Measurements from ENCODE around the gene TIE1.

Gene TIE1

GRCh38 chr1:43293176-43293575, 7.6 kb upstream of the TIE1 start:
- 100% methylated on average over 1 of the region's 2 CpGs for WGBS (ENCODE audit: insufficient coverage)
- no peak overlapping the region for H3K27ac ChIP-seq (ENCODE audit: insufficient read depth in 1 of 2, low read depth in 1 of 2, low read length in 2 of 2, poor library complexity in 1 of 2, severe bottlenecking in 2 of 2)
- CTCF ChIA-PET, result interaction anchor here (0.8 to 2.0 kb wide), 7 partner anchors 9 to 91 kb away, joined by 3 to 6 read pairs (median 4); partner anchors contain the start of gene C1orf210
- peaks cover 1 to 17% (median 7%) of the 10 kb centered on the region in 4 experiments for H3K4me1 ChIP-seq (ENCODE audit: control extremely low read depth in 1 of 4, control insufficient read depth in 4 of 4, insufficient read depth in 4 of 4, low read length in 3 of 4)
- no peak overlapping the region for H3K4me3 ChIP-seq (ENCODE audit: control insufficient read depth in 1 of 7, extremely low read depth in 1 of 7, insufficient read depth in 4 of 7, low read depth in 2 of 7, low read length in 6 of 7)
- POLR2A ChIA-PET, result no interaction called here
- H3K9me3 ChIP-seq (ENCODE audit: control extremely low read depth in 1 of 5, control insufficient read depth in 4 of 5, insufficient read depth in 2 of 5, low read depth in 1 of 5, low read length in 4 of 5), result no peaks in the 10 kb centered on the region
- H3K27me3 ChIP-seq (replicated peaks in 2 of 5; ENCODE audit: control insufficient read depth in 4 of 5, insufficient read depth in 5 of 5, low read length in 4 of 5), result no peaks in the 10 kb centered on the region
- H3K36me3 ChIP-seq (ENCODE audit: control insufficient read depth in 4 of 4, insufficient read depth in 4 of 4, low read length in 3 of 4), result no peaks in the 10 kb centered on the region
- DNase-seq, result no peak

- H3K4me3 ChIP-seq (ENCODE audit: control insufficient read depth in 1 of 7, extremely low read depth in 1 of 7, insufficient read depth in 4 of 7, low read depth in 2 of 7, low read length in 6 of 7), result no peak overlapping the region
- no peaks in the 10 kb centered on the region for H3K27me3 ChIP-seq (replicated peaks in 2 of 5; ENCODE audit: control insufficient read depth in 4 of 5, insufficient read depth in 5 of 5, low read length in 4 of 5)
- no peak overlapping the region for H3K27ac ChIP-seq (ENCODE audit: insufficient read depth in 1 of 2, low read depth in 1 of 2, low read length in 2 of 2, poor library complexity in 1 of 2, severe bottlenecking in 2 of 2)
- no peaks in the 10 kb centered on the region for H3K9me3 ChIP-seq (ENCODE audit: control extremely low read depth in 1 of 5, control insufficient read depth in 4 of 5, insufficient read depth in 2 of 5, low read depth in 1 of 5, low read length in 4 of 5)
- H3K36me3 ChIP-seq (ENCODE audit: control insufficient read depth in 4 of 4, insufficient read depth in 4 of 4, low read length in 3 of 4), result no peaks in the 10 kb centered on the region
- CTCF ChIA-PET, result interaction anchor here (0.8 to 2.0 kb wide), 10 partner anchors 8 to 90 kb away, joined by 3 to 6 read pairs (median 4); partner anchors contain the start of gene C1orf210
- 96% methylated on average over 3 of the region's 7 CpGs for WGBS (ENCODE audit: insufficient coverage)
- POLR2A ChIA-PET, result no interaction called here
- DNase-seq, result peak in 1 of 3 donors; percentile 18
- peaks cover 1 to 17% (median 7%) of the 10 kb centered on the region in 4 experiments for H3K4me1 ChIP-seq (ENCODE audit: control extremely low read depth in 1 of 4, control insufficient read depth in 4 of 4, insufficient read depth in 4 of 4, low read length in 3 of 4)
Measured at GRCh38 chr1:43293896-43294760, 6.7 kb upstream of the TIE1 start.

- Histone ChIP-seq H3K36me3 (ENCODE audit: control insufficient read depth in 4 of 4, insufficient read depth in 4 of 4, low read length in 3 of 4) (no peaks in the 10 kb centered on the region), H3K4me3 (ENCODE audit: control insufficient read depth in 1 of 7, extremely low read depth in 1 of 7, insufficient read depth in 4 of 7, low read depth in 2 of 7, low read length in 6 of 7) (no peak overlapping the region), H3K4me1 (ENCODE audit: control extremely low read depth in 1 of 4, control insufficient read depth in 4 of 4, insufficient read depth in 4 of 4, low read length in 3 of 4) (peaks cover 1 to 19% (median 12%) of the 10 kb centered on the region in 4 experiments), H3K27me3 (replicated peaks in 2 of 5; ENCODE audit: control insufficient read depth in 4 of 5, insufficient read depth in 5 of 5, low read length in 4 of 5) (no peaks in the 10 kb centered on the region), H3K9me3 (ENCODE audit: control extremely low read depth in 1 of 5, control insufficient read depth in 4 of 5, insufficient read depth in 2 of 5, low read depth in 1 of 5, low read length in 4 of 5) (no peaks in the 10 kb centered on the region), H3K27ac (ENCODE audit: insufficient read depth in 1 of 2, low read depth in 1 of 2, low read length in 2 of 2, poor library complexity in 1 of 2, severe bottlenecking in 2 of 2) (no peak overlapping the region)
- ChIA-PET POLR2A (no interaction called here), CTCF (interaction anchor here (0.9 to 2.0 kb wide), 5 partner anchors 10 to 120 kb away, joined by 3 to 6 read pairs (median 3); partner anchors contain the start of gene C1orf210)
- no peak for DNase-seq
- 85% methylated on average over 5 of the region's 8 CpGs for WGBS (ENCODE audit: insufficient coverage)
Measured at GRCh38 chr1:43294761-43295160, 6.0 kb upstream of the TIE1 start.

- no peak for DNase-seq
- POLR2A ChIA-PET, result no interaction called here
- H3K27me3 ChIP-seq (replicated peaks in 2 of 5; ENCODE audit: control insufficient read depth in 4 of 5, insufficient read depth in 5 of 5, low read length in 4 of 5), result no peaks in the 10 kb centered on the region
- H3K36me3 ChIP-seq (ENCODE audit: control insufficient read depth in 4 of 4, insufficient read depth in 4 of 4, low read length in 3 of 4), result no peaks in the 10 kb centered on the region
- 100% methylated on average over 1 of the region's 1 CpG for WGBS (ENCODE audit: insufficient coverage)
- H3K27ac ChIP-seq (ENCODE audit: insufficient read depth in 1 of 2, low read depth in 1 of 2, low read length in 2 of 2, poor library complexity in 1 of 2, severe bottlenecking in 2 of 2), result no peak overlapping the region
- CTCF ChIA-PET, result no interaction called here
- H3K4me3 ChIP-seq (ENCODE audit: control insufficient read depth in 1 of 7, extremely low read depth in 1 of 7, insufficient read depth in 4 of 7, low read depth in 2 of 7, low read length in 6 of 7), result no peak overlapping the region
- peaks cover 1 to 33% (median 27%) of the 10 kb centered on the region in 4 experiments for H3K4me1 ChIP-seq (ENCODE audit: control extremely low read depth in 1 of 4, control insufficient read depth in 4 of 4, insufficient read depth in 4 of 4, low read length in 3 of 4)
- no peaks in the 10 kb centered on the region for H3K9me3 ChIP-seq (ENCODE audit: control extremely low read depth in 1 of 5, control insufficient read depth in 4 of 5, insufficient read depth in 2 of 5, low read depth in 1 of 5, low read length in 4 of 5)
Measured at GRCh38 chr1:43296207-43296606, 4.6 kb upstream of the TIE1 start.

GRCh38 chr1:43298055-43298454, 2.7 kb upstream of the TIE1 start:
- Histone ChIP-seq H3K9me3 (ENCODE audit: control extremely low read depth in 1 of 5, control insufficient read depth in 4 of 5, insufficient read depth in 2 of 5, low read depth in 1 of 5, low read length in 4 of 5) (no peaks in the 10 kb centered on the region), H3K4me1 (ENCODE audit: control extremely low read depth in 1 of 4, control insufficient read depth in 4 of 4, insufficient read depth in 4 of 4, low read length in 3 of 4) (peaks cover 1 to 47% (median 38%) of the 10 kb centered on the region in 4 experiments), H3K27ac (ENCODE audit: insufficient read depth in 1 of 2, low read depth in 1 of 2, low read length in 2 of 2, poor library complexity in 1 of 2, severe bottlenecking in 2 of 2) (no peak overlapping the region), H3K36me3 (ENCODE audit: control insufficient read depth in 4 of 4, insufficient read depth in 4 of 4, low read length in 3 of 4) (no peaks in the 10 kb centered on the region), H3K27me3 (replicated peaks in 2 of 5; ENCODE audit: control insufficient read depth in 4 of 5, insufficient read depth in 5 of 5, low read length in 4 of 5) (no peaks in the 10 kb centered on the region), H3K4me3 (ENCODE audit: control insufficient read depth in 1 of 7, extremely low read depth in 1 of 7, insufficient read depth in 4 of 7, low read depth in 2 of 7, low read length in 6 of 7) (no peak overlapping the region)
- WGBS (ENCODE audit: insufficient coverage), result no CpG with 5 or more reads among the region's 1 CpG
- CTCF ChIA-PET, result no interaction called here
- POLR2A ChIA-PET, result no interaction called here
- DNase-seq, result no peak

GRCh38 chr1:43299101-43299500, 1.7 kb upstream of the TIE1 start:
- no peak for DNase-seq
- no peak overlapping the region for H3K27ac ChIP-seq (ENCODE audit: insufficient read depth in 1 of 2, low read depth in 1 of 2, low read length in 2 of 2, poor library complexity in 1 of 2, severe bottlenecking in 2 of 2)
- CTCF ChIA-PET, result no interaction called here
- H3K4me1 ChIP-seq (ENCODE audit: control extremely low read depth in 1 of 4, control insufficient read depth in 4 of 4, insufficient read depth in 4 of 4, low read length in 3 of 4), result peaks cover 1 to 57% (median 42%) of the 10 kb centered on the region in 4 experiments
- no peak overlapping the region for H3K4me3 ChIP-seq (ENCODE audit: control insufficient read depth in 1 of 7, extremely low read depth in 1 of 7, insufficient read depth in 4 of 7, low read depth in 2 of 7, low read length in 6 of 7)
- POLR2A ChIA-PET, result no interaction called here
- H3K36me3 ChIP-seq (ENCODE audit: control insufficient read depth in 4 of 4, insufficient read depth in 4 of 4, low read length in 3 of 4), result no peaks in the 10 kb centered on the region
- H3K27me3 ChIP-seq (replicated peaks in 2 of 5; ENCODE audit: control insufficient read depth in 4 of 5, insufficient read depth in 5 of 5, low read length in 4 of 5), result no peaks in the 10 kb centered on the region
- H3K9me3 ChIP-seq (ENCODE audit: control extremely low read depth in 1 of 5, control insufficient read depth in 4 of 5, insufficient read depth in 2 of 5, low read depth in 1 of 5, low read length in 4 of 5), result no peaks in the 10 kb centered on the region

- WGBS (ENCODE audit: insufficient coverage), result 88% methylated on average over 1 of the region's 1 CpG
- CTCF ChIA-PET, result interaction anchor here (0.7 kb wide), 1 partner anchor 9 kb away, joined by 3 read pairs; no protein-coding TSS in a partner anchor
- no peaks in the 10 kb centered on the region for H3K9me3 ChIP-seq (ENCODE audit: control extremely low read depth in 1 of 5, control insufficient read depth in 4 of 5, insufficient read depth in 2 of 5, low read depth in 1 of 5, low read length in 4 of 5)
- H3K4me1 ChIP-seq (ENCODE audit: control extremely low read depth in 1 of 4, control insufficient read depth in 4 of 4, insufficient read depth in 4 of 4, low read length in 3 of 4), result peaks cover 0 to 55% (median 42%) of the 10 kb centered on the region in 4 experiments
- no peak overlapping the region for H3K4me3 ChIP-seq (ENCODE audit: control insufficient read depth in 1 of 7, extremely low read depth in 1 of 7, insufficient read depth in 4 of 7, low read depth in 2 of 7, low read length in 6 of 7)
- no peaks in the 10 kb centered on the region for H3K27me3 ChIP-seq (replicated peaks in 2 of 5; ENCODE audit: control insufficient read depth in 4 of 5, insufficient read depth in 5 of 5, low read length in 4 of 5)
- POLR2A ChIA-PET, result interaction anchor here (0.7 kb wide), 1 partner anchor 276 kb away, joined by 3 read pairs; no protein-coding TSS in a partner anchor
- H3K27ac ChIP-seq (ENCODE audit: insufficient read depth in 1 of 2, low read depth in 1 of 2, low read length in 2 of 2, poor library complexity in 1 of 2, severe bottlenecking in 2 of 2), result no peak overlapping the region
- H3K36me3 ChIP-seq (ENCODE audit: control insufficient read depth in 4 of 4, insufficient read depth in 4 of 4, low read length in 3 of 4), result peaks cover 0 to 19% (median 6%) of the 10 kb centered on the region in 4 experiments
- no peak for DNase-seq
Measured at GRCh38 chr1:43302201-43302600, 1.4 kb downstream of the TIE1 start.

Data from common myeloid progenitor, CD34-positive (primary cell).